ENCODE results near the gene NR2F1.

NR2F1 gene

GRCh38 chr5:93580063-93580926, 2.7 kb upstream of the NR2F1 start (continued):
- TF ChIP-seq ZNF433 (tag by site-specific recombination; IDR thresholded peaks at IDR 0.05; ENCODE audit: low read depth), result no peak
- TF ChIP-seq PRDM2 (tag by site-specific recombination; IDR thresholded peaks at IDR 0.05; ENCODE audit: borderline replicate concordance), result no peak
- TF ChIP-seq ZNF626 (tag by site-specific recombination; IDR thresholded peaks at IDR 0.05), result no peak
- no peak; the same call in 1 of the 2 replicates for TF ChIP-seq SP7 (tag by site-specific recombination; IDR thresholded peaks at IDR 0.05)
- TF ChIP-seq ZXDB (tag by site-specific recombination; IDR thresholded peaks at IDR 0.05), result peak; percentile 35
- TF ChIP-seq, protein P1, sequence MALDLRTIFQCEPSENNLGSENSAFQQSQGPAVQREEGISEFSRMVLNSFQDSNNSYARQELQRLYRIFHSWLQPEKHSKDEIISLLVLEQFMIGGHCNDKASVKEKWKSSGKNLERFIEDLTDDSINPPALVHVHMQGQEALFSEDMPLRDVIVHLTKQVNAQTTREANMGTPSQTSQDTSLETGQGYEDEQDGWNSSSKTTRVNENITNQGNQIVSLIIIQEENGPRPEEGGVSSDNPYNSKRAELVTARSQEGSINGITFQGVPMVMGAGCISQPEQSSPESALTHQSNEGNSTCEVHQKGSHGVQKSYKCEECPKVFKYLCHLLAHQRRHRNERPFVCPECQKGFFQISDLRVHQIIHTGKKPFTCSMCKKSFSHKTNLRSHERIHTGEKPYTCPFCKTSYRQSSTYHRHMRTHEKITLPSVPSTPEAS (tag by site-specific recombination; IDR thresholded peaks at IDR 0.05), result 0 out of 2 replicates have a peak, but pooled peaks have one; percentile 6
- peak; percentile 72 for TF ChIP-seq ZBTB20 (tag by site-specific recombination; IDR thresholded peaks at IDR 0.05)
- no peak for TF ChIP-seq KLF16 (tag by site-specific recombination; IDR thresholded peaks at IDR 0.05)
- no peak for TF ChIP-seq ZNF211 (tag by site-specific recombination; IDR thresholded peaks at IDR 0.05; ENCODE audit: low read depth)
- TF ChIP-seq ZNF184 (tag by site-specific recombination; IDR thresholded peaks at IDR 0.05), result no peak

DNA sequence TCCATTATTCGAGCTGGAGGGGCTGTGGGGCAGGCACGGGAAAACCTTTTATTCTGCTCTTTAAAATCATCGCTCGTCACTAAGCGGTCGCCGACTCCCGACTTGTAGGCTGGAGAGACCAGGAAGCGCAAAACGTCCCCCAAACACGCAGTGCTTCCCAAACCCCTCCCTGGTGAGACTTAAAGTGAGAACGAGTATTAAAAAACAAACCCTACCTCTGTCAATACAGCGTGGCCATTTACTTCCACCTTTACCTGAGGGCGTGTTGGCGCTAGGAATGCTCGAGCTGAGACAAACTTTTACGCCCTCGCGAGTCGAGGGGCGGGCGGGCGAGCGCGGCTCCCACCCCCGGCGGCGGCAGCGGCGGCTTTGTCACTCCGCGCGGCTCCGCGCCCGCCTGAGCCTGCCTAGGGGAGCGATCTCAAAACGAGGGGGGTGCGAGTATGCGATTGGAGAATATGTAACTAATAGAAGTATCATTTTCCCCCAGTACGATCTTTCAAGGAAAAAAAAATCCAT, 2.0 kb upstream of the NR2F1 start, which contains the start of gene NR2F1-AS1:
TSS of gene NR2F1-AS1 (minus strand) at position 293 of the 519 bp plus-strand sequence.
- peak within 1 kb of the TSS; percentile 78 for H3K4me3 ChIP-seq (ENCODE audit: low read depth, low read length)
- H3K9me3 ChIP-seq (ENCODE audit: control insufficient read depth, insufficient read depth, low read depth, low read length), result no peaks in the 10 kb centered on the region
- no peaks in the 10 kb centered on the region for H3K36me3 ChIP-seq (ENCODE audit: control insufficient read depth in 2 of 2, insufficient read depth in 1 of 2, low read length in 2 of 2)
- H3K27ac ChIP-seq (ENCODE audit: extremely low read depth, low read depth, low read length), result peak within 1 kb of the TSS; percentile 97
- ChIA-PET POLR2A (no interaction called here), CTCF (interaction anchor here (0.6 to 0.7 kb wide), 4 partner anchors 220 to 1328 kb away, joined by 3 to 4 read pairs (median 3); no protein-coding TSS in a partner anchor)
- peaks cover 7% of the 10 kb centered on the region; the same call in 1 of the 2 replicates for H3K4me1 ChIP-seq (ENCODE audit: control insufficient read depth, insufficient read depth, low read length)
- TF ChIP-seq ZFP69B (tag by site-specific recombination; IDR thresholded peaks at IDR 0.05), result no peak
- TF ChIP-seq ZXDB (tag by site-specific recombination; IDR thresholded peaks at IDR 0.05), result no peak
- TF ChIP-seq REPIN1 (tag by site-specific recombination; IDR thresholded peaks at IDR 0.05; ENCODE audit: low read depth), result no peak
- TF ChIP-seq ZBTB48 (tag by site-specific recombination; IDR thresholded peaks at IDR 0.05), result no peak
- TF ChIP-seq SALL2 (tag by site-specific recombination; IDR thresholded peaks at IDR 0.05; ENCODE audit: borderline replicate concordance), result no peak
- TF ChIP-seq, protein P2, sequence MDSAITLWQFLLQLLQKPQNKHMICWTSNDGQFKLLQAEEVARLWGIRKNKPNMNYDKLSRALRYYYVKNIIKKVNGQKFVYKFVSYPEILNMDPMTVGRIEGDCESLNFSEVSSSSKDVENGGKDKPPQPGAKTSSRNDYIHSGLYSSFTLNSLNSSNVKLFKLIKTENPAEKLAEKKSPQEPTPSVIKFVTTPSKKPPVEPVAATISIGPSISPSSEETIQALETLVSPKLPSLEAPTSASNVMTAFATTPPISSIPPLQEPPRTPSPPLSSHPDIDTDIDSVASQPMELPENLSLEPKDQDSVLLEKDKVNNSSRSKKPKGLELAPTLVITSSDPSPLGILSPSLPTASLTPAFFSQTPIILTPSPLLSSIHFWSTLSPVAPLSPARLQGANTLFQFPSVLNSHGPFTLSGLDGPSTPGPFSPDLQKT (IDR thresholded peaks at IDR 0.05; ENCODE audit: borderline replicate concordance, low read depth, low read length), result no peak
- TF ChIP-seq, protein P3, sequence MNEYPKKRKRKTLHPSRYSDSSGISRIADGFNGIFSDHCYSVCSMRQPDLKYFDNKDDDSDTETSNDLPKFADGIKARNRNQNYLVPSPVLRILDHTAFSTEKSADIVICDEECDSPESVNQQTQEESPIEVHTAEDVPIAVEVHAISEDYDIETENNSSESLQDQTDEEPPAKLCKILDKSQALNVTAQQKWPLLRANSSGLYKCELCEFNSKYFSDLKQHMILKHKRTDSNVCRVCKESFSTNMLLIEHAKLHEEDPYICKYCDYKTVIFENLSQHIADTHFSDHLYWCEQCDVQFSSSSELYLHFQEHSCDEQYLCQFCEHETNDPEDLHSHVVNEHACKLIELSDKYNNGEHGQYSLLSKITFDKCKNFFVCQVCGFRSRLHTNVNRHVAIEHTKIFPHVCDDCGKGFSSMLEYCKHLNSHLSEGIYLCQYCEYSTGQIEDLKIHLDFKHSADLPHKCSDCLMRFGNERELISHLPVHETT (tag by site-specific recombination; IDR thresholded peaks at IDR 0.05), result no peak
- TF ChIP-seq ZBTB1 (tag by site-specific recombination; IDR thresholded peaks at IDR 0.05), result no peak
- no peak for TF ChIP-seq ZNF146 (tag by site-specific recombination; IDR thresholded peaks at IDR 0.05)
- TF ChIP-seq ZNF610 (tag by site-specific recombination; IDR thresholded peaks at IDR 0.05; ENCODE audit: borderline replicate concordance), result no peak
- no peak for TF ChIP-seq SCRT2 (tag by site-specific recombination; IDR thresholded peaks at IDR 0.05)
- TF ChIP-seq GLI4 (tag by site-specific recombination; IDR thresholded peaks at IDR 0.05), result no peak
- no peak for TF ChIP-seq ZSCAN30 (tag by site-specific recombination; IDR thresholded peaks at IDR 0.05)
- no peak for TF ChIP-seq ZIC2 (tag by site-specific recombination; IDR thresholded peaks at IDR 0.05)
- TF ChIP-seq ZNF677 (tag by site-specific recombination; IDR thresholded peaks at IDR 0.05), result no peak
- no peak for TF ChIP-seq ZNF423 (tag by site-specific recombination; IDR thresholded peaks at IDR 0.05)
- TF ChIP-seq ZNF561 (tag by site-specific recombination; IDR thresholded peaks at IDR 0.05; ENCODE audit: borderline replicate concordance), result 0 out of 2 replicates have a peak, but pooled peaks have one; percentile 70
- TF ChIP-seq PRDM1 (tag by site-specific recombination; IDR thresholded peaks at IDR 0.05), result no peak
